NCI-H524 treated with DMSO at 0.1 percent for 48 hours (cell line): ENCODE measurements around the gene NUP62.

Experiments
- DNase-seq: peaks from one replicate; lab custom pipeline; 2025; lab: John Stamatoyannopoulos, UW

The NUP62 gene

DNA sequence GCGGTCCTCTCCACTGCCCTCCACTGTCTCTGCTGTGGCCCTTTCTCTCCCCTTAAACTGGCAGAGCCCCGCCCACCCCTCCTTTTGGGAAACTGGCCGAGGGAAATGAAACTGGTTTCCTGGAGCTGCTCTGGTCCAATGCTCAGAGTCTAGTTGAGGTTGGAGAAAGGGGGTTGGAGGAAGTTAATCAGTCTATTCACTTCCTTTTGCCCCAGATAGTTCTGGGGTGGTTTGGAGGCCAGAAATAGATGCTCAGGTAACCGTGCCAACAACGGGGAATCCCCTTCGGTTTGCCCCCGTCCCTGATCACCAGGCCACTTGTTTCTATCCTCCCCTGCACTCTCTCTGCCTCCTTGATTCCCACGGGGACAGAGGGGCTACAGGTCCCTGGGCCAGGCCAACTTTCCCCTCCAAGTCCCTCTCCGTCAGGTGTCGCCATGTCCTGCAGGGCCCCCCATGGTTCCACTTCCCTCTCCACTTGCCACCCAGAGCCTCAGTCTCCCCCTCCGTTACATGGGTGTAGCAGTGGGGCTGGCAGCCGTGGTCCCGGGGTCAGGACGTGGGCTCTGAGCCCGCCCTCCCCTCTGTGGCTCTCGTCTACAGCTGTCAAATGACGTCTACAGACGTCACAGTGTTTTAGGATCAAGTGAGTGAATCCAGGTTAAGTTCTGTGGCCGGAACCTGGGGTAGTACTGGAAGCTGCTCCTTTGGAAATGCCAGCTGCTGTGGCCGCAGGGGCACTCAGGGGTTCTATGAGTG is 32.3 kb downstream of the NUP62 start, which contains the start of gene IL4I1:
Gene IL4I1 (minus strand): TSS at position 25 of the 759 bp plus-strand sequence. CDS start 727 bp downstream, outside the sequence.
- no peak for DNase-seq

DNA sequence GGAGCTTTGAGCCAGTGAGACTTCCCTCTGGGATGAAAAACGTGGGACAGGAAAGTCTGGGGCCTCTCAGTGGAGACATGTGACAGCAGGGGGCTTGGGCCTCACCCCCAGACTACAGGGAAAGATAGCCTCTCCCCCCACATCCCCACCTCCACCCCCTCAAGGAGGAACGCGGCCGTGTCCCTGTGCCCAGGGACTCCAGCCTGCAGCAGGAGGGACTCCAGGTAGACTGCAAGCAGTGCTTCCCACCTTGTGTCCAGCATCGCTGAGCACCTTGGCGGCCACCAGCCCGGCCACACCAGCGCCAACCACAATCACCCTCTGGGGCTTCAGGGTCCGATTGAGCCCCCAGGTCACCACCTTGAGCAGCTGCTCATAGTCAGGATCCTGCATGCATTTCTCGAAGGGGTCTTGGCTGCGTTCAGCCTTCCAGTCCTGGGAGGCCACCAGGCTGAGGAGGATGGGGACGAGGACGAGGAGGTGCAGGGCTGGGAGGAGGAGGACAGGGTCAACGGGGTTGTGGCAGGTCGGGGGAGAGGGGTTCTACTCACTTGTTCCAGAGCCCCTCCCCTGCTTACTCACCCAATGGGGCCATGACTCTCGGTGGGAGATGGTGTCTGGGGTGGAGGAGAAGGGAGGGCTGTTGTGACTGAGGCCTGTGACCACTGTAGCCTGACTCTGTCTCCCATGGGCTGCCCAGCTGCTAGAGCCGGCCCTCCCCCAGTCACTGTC is 33.6 kb downstream of the NUP62 start:
- no peak for DNase-seq

DNA sequence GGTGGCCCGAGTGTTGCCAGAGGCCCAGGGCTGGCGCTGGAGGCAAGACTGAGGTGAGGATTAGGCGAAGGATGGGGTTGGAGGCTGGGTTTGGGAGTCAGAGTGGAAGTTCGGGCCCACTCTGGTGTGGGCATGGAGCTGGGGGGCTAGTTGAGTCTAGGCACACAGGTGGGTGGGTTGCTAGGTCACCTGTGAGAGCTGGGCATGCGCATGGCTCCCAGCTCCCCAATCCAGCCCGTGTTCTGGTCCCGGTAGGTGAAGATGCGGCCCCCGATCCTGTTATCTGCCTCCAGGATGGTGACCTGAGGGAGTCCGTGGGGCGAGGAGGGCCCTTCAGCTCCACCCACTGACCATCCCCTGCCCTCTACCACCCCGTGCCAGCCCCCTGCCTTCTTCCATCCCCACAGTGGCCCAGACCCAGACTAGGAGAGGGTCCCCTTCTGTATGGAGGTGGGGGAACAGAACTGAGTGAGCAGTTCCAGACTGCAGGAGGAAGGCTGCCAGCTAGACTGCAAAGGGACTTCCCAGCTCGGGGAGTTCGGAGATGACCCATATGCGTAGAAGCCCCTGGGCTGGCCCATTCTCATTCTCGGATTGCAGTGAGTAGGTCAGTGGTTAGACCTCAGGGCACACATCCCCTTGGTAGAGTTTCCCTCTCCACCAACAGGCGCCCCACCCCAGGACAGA is 34.3 kb downstream of the NUP62 start:
- no peak for DNase-seq

DNA sequence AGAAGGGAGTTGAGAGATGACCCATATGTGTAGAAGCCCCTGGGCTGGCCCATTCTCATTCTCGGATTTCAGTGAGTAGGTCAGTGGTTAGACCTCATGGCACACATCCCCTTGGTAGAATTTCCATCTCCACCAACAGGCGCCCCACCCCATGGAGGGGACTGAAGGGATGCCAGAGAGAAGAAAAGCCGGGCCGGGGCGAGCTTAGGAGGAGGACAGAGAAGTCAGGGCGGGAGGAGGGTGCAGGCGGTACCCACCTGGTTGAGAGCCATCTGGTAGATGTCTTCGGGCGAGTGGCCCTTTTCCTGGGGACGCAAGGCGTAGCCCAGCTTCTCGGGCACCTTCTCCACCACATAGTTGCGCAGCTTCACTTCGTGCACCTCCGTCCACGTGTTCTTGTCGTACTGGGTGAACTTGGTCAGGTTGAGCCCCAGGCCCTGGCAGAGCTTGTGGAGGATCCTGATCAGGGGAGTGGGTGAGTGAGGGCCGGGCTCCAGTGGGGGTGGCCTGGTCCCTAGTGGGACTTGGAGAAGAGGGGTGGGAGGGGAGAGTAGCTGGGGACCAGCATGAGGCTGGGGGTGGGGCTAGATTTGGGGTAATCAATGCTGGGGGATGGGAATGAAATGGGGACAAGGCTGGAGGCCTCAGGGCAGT is 35.2 kb downstream of the NUP62 start:
- DNase-seq: no peak

DNA sequence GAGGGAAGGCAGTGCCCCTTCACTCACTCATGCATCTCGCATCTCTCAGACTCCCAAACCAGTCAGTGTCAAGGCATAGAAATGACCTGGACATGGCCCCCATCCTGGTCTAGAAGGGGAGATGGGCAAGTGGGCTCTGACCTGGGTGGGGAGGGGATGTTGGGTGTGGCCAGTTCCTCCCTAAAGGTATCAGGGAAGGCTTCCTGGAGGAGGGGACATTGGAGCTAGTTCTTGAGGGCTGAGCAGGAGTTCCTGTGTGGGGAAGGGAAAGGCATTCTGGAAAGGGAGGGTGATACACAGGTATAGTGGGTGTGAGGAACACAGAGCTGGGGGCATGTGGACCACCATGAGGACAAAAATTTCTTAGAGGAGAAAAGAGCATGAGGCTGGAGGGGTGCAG is 36.6 kb downstream of the NUP62 start:
- DNase-seq: no peak

DNA sequence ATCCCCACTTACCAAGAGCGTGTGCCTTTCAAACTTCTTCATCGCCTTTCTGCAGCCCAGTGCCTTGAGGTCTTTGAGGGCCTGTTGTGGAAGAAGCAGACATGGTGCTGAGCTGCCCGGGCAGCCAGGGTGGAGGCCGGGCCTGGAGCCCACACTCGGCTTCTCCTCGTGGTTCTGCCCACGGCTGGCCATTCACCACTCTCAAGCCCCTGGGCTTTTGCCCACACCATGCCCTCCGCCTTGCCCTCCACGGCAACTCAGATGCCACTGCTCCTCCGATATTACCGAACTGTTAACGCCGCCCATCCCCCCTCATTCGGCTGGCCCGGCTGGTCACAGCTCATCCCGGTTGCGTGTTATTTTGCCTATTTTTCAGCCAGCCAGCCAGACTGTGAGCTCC is 37.9 kb downstream of the NUP62 start:
- DNase-seq: no peak

DNA sequence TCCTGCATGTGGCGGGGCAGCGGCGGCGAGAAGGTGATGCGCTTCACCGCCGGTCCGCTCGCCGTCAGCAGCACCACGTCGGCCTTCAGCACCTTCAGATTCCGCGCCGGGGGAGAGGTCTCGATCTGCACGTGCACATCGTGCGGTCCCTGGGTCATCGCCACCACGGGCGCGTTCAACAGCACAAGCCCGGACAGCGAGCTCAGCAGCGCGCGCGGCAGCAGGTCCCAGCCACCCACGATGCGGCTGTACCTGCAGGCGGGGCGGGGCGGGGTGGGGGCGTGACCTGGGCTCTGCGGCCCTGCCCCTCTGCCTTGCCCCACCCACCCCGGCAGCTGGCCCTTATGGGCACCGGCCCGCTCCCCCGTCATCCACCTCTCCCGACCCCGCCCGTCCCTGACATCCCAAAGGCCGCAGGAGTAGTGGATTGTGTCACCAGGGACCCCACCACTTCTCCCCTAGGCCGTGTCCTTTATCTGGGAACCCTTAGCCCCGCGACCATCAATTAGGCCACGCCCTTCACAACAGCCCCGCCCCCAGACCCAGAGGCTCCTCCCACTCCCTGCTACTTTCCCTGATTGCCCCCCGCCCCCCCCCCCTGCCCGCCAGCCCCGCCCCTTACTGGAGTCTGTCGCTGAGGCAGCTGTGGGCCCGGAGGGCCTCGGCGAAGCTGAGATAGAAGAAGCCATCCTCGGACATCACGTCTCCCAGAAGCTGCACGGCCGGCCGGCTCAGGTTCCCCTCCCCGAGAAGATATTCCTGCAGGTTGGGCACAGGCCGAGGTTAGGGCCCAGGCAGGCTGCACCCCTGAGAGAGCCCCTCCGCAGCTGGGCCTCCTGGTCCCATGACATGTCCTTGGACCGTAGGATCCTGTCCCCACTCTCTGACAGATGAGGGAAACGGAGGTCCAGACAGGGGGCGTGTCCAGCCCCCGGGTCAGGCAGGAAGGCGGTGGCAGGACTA is 38.7 kb downstream of the NUP62 start:
- DNase-seq: no peak

DNA sequence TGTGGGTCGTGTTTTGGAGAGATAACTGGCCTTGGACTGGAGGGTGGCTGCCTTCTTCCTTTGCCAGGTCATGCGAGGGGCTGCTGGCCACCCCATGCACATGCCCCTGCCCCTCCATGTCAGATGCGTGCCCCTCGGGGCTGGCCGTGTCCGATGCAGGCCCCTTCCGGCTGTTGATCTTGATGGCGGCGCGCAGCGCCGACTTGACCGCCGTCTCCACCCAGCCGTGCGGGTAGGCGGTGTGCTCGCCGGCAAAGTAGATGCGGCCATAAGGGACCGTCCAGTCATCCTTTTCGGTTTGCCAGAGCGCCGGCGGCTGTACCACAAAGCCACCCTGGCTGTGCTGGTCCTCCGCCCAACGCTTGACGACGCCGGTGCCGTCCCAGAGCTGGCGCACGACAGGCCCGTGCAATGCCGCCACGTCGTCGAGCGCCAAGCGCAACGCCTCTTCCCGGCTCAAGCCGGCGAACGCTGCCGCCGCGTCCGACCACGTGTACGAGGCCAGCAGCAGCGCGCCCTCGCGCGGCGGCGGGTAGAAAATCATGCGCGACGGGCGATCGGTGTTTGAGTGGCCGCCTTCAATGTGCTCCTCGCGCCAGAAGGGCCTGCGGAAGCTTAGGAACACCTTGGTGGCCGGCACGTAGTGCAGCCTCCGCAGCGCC is 39.5 kb downstream of the NUP62 start:
- DNase-seq: no peak

DNA sequence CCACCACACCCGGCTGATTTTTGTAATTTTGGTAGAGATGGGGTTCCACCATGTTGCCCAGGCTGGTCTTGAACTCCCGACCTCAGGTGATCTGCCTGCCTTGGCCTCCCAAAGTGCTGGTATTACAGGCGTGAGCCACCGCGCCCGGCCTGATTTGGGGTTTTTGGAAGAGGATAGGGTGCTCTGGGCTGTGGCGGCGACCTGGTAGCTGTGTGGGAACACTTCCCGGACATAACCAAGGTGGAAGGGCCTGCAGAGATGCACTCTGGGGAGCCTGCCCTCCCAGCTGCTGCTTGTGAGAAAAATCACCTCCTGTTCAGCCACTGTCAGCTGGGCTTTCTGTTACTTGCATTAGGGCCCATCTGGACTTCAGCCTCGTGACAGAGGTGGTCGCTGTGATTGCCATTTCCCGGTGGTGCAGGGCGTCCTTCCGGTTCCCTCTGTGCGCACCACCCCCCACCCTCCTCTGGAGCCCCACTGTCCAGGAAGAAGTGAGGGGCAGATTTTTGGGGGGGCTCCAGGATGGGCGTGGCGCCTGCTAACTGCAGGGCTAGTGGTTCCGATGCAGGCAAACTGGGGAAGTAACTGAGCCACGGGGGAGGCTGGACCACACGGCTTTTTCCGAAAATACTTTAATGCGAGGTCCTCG is 40.1 kb downstream of the NUP62 start:
- DNase-seq: no peak

DNA sequence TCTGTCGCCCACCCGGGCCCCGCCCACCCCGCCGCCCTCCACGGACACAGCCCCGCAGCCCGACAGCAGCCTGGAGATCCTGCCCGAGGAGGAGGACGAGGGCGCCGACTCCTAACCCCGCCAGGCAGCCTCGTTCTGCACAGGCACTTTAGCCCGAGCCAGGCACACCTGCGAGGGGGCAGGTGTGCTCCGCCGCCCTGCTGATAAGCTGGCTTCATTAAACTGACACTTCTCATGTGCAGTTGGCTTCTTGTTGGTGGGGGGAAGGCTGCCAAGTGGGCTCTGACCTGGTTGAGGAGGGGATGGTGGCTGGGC is 40.8 kb downstream of the NUP62 start:
- DNase-seq: no peak

DNA sequence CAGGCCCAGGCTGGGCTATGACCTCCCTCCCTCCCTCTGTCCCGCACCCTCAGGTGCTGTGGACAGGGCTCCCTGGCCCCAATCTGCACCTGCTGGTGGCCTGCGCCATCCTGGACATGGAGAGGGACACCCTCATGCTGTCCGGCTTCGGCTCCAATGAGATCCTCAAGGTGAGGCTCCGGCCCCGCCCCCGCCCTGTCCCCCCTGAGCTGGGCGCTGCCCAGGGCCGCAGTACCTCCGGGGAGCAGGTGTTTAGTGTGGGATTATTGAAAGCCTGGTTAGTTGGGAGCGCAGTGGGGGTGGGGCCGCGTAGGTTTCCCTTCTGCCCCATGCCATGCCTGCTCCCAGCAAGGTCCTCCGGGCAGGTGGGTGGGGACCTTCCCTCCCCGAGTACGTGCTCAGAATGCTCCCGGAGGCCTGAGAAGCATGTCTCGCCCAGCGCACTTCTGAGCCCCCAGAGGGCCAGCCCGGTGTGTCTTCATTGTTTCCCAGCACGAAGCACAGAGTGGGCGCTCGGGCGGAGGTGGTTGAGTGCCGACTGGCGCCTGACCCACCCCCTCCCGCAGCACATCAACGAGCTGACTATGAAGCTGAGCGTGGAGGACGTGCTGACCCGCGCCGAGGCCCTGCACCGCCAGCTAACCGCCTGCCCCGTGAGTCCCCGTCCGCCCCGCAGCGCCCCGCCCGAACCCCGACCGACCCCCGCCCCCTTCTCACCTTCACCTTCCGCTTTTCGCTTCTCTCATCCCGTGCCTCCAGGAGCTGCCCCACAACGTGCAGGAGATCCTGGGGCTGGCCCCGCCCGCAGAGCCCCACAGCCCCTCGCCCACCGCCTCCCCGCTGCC is 41.4 kb downstream of the NUP62 start:
- DNase-seq: no peak

DNA sequence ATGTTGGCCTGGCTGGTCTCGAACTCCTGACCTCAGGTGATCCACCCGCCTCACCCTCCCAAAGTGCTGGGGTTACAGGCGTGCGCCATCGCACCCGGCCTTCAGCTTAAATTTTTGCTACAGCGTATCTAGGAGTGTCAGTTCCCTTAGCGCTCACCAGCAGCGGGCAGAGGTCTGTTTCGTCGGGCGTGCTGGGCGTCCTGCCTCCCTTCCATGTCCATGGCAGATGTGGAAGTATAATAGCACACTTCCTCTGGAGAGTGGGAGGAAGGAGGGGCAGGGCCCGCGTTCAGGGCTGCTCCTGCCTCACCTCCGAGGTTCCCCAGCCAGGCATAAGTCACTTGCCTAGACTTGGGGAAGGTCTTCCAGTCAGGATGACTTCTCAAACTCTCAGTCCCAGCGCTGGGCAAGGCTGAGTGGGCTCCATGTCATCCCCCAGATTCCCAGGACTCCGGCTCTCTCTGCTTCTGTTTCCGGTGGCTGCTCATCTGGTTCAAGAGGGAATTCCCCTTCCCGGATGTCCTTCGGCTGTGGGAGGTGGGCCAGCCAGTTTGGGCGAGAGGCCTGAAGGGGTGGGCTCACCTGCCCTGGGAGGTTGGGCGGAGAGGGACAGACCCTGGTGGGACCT is 42.2 kb downstream of the NUP62 start:
- DNase-seq: no peak

DNA sequence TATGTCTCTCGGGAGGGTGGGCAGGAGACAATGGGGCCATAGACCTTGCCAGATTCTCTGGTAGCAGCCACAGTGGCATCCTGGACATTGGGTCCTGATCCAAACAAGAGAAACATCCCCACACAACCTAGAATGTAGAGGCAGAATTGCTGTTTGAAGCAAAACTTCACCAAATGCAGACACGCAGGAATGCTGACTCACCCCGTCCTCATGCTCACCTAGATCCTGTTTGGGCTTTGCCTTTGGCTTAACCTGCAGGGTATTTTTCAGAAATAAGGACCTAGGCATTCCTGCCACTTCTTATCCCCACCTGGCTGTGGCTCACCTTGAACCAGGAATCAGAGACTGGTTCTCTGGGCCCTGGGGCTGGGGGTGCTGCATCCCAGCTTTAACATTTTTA is 44.5 kb downstream of the NUP62 start:
- no peak for DNase-seq

DNA sequence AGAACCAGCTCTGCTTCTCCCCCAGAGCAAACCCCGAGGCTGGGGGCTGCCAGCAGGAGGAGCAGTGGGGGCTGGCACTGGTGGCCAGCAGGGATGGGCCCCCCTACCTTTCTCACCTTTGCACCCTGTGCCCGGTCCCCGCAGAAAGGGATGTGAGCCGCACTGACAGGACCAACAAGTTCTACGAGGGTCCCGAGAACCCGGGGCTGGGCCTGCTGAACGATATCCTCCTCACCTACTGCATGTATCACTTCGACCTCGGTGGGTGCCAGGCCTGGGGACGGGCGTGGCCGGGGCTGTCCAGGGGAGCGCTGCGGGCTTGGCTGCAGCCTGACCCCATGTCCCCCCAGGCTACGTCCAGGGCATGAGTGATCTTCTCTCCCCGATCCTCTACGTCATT is 45.2 kb downstream of the NUP62 start:
- DNase-seq: no peak

DNA sequence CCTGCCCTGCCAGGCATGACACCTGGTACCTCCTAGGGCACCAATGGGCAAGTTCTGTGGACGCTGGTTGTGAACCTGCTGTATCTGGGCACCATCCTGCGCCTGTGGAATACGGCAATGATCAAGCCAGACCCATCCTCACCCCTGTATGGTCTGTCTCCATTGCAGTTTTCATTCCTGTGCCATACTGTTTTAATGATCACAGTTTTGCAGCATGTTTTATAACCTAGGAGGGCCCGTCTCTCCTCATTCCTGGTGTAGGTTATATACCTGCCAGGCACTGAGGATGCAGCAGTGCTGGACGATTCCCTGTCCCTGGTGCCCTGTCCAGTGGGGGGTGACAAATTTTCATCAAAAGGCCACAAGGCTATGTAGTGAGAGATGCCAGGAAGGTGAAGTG is 46.2 kb downstream of the NUP62 start:
- DNase-seq: no peak

DNA sequence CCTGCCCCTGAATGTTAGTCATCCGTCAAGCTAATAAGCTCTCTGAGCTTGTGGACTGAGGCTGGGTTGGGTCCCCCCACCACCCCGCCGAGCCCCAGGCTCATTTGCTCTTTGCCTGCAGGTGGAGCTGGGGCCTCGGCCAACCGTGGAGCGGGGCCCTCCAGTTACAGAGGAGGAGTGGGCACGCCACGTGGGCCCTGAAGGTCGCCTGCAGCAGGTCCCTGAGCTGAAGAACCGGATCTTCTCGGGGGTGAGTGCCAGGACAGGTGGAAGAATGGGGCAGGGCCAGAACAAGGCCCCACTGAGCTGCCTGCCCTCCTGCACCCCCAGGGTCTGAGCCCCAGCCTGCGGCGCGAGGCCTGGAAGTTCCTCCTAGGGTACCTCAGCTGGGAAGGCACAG is 46.7 kb downstream of the NUP62 start:
- no peak for DNase-seq

DNA sequence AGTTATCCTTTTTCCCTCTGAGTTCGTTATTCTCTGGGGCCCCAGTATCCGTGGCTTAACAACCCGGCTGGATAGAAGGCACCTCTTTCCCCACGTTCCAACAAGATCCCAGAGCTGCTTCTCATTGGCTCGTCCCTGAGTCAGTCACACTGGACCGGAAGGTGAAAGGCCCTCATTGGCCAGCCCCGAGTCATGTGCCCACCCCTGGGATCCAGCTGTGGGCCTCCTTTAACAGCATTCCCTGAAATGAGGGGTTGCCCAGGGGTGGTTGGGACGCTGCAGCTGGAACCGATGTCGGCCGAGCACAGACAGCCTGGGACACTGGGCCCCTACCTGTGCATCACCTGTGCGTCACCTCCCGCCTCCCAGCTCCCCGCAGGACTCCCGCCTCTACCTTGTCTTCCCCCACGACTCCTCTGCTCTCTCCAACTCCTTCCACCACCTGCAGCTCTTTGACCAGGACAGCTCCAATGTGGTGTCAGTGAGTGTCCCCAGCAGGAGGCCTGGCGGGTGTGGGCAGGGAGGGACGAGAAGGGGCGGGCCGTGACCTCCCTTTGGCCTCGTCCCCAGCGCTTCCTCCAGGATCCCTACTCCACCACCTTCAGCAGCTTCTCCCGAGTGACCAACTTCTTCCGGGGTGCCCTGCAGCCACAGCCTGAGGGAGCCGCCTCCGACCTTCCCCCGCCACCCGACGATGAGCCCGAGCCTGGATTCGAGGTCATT is 47.5 kb downstream of the NUP62 start:
- DNase-seq: no peak

DNA sequence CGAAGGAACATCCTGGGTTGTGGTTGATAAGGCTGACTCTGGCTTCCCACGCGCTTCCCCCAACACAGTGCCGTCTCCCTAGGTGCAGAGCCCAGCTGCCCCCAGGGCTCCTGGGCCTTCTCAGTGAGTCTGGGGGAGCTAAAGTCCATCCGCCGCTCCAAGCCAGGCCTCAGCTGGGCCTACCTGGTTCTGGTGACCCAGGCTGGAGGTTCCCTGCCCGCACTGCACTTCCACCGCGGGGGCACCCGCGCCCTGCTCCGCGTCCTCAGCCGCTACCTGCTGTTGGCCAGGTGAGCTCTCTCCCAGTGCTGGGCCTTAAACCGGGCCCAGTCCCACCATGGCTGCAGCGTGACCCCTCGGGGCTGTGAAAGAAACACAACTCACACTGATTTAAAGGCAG is 48.1 kb downstream of the NUP62 start:
- no peak for DNase-seq
